Measurements from ENCODE around the gene BRIX1.
"Not testable (repeated sequence)": the region's sequence is repeated elsewhere in the genome, so short reads cannot be mapped to it uniquely, and the experiment has no call there.

BRIX1 gene

GRCh38 chr5:34916518-34916917, 1.0 kb downstream of the BRIX1 start:
- H3K18ac ChIP-seq (ENCODE audit: low read length): no peak overlapping the region
- peak overlapping the region; percentile 99 for H3K9ac ChIP-seq (ENCODE audit: low read length)
- H2BK15ac ChIP-seq (replicated peaks; ENCODE audit: low read depth): no peak overlapping the region
- no peak overlapping the region for H3K23ac ChIP-seq (ENCODE audit: low read length)
- no peak overlapping the region for H3K27ac ChIP-seq (ENCODE audit: low read depth, low read length)
- no peaks in the 10 kb centered on the region for H3K36me3 ChIP-seq (ENCODE audit: control insufficient read depth, insufficient read depth, low read length)
- H3K4me1 ChIP-seq (ENCODE audit: control insufficient read depth, low read depth, low read length): no peaks in the 10 kb centered on the region
- no peak overlapping the region for H2BK120ac ChIP-seq (ENCODE audit: low read depth, low read length)
- DNase-seq: peak; percentile 16
- H3K27me3 ChIP-seq (ENCODE audit: insufficient read depth, low read length, poor library complexity): no peaks in the 10 kb centered on the region
- no CpG with 5 or more reads among the region's 6 CpGs for WGBS (ENCODE audit: extremely low coverage, insufficient coverage, low lambda C conversion rate)
- H4K8ac ChIP-seq (ENCODE audit: low read depth, low read length): no peak overlapping the region
- no peak overlapping the region for H4K5ac ChIP-seq (ENCODE audit: low read length)
- H3K56ac ChIP-seq (ENCODE audit: low read length): peak overlapping the region; percentile 100
- peaks cover 40% of the 10 kb centered on the region for H3K79me2 ChIP-seq (ENCODE audit: control insufficient read depth, insufficient read depth, low read length)
- H3K4ac ChIP-seq (ENCODE audit: low read depth, low read length): no peak overlapping the region
- H2BK5ac ChIP-seq (ENCODE audit: low read length): no peak overlapping the region
- H3K4me2 ChIP-seq (ENCODE audit: low read length): peak overlapping the region; percentile 95
- H3K4me3 ChIP-seq (ENCODE audit: low read length): peak overlapping the region; percentile 100
- H2AK5ac ChIP-seq (ENCODE audit: low read length): peak overlapping the region; percentile 82
- peaks cover 2% of the 10 kb centered on the region for H3K79me1 ChIP-seq (ENCODE audit: low read length)

DNA sequence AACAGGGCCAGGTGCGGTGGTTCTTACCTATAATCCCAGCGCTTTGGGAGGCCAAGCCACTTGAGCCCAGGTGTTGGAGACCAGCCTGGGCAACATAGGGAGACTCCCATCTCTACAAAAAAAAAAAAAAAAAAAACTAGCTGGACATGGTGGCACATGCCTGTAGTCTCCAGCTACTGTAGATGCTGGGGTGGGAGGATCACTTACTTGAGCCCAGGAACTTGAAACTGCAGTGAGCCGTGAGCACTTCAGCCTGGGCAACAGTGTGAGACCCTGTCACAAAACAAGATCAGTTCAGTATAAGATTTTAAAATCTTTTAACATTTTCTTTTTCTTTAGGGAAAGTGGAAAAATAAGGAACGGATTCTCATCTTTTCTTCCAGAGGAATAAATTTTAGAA, 2.5 kb downstream of the BRIX1 start:
- H3K79me1 ChIP-seq (ENCODE audit: low read length): peaks cover 2% of the 10 kb centered on the region
- no peak overlapping the region for H2BK120ac ChIP-seq (ENCODE audit: low read depth, low read length)
- H3K4me2 ChIP-seq (ENCODE audit: low read length): no peak overlapping the region
- H3K56ac ChIP-seq (ENCODE audit: low read length): no peak overlapping the region
- H3K4me1 ChIP-seq (ENCODE audit: control insufficient read depth, low read depth, low read length): no peaks in the 10 kb centered on the region
- H3K4me3 ChIP-seq (ENCODE audit: low read length): no peak overlapping the region
- H4K5ac ChIP-seq (ENCODE audit: low read length): no peak overlapping the region
- no peaks in the 10 kb centered on the region for H3K36me3 ChIP-seq (ENCODE audit: control insufficient read depth, insufficient read depth, low read length)
- no CpG with 5 or more reads among the region's 4 CpGs for WGBS (ENCODE audit: extremely low coverage, insufficient coverage, low lambda C conversion rate)
- no peak overlapping the region for H3K9ac ChIP-seq (ENCODE audit: low read length)
- H3K23ac ChIP-seq (ENCODE audit: low read length): no peak overlapping the region
- H3K27me3 ChIP-seq (ENCODE audit: insufficient read depth, low read length, poor library complexity): no peaks in the 10 kb centered on the region
- H3K18ac ChIP-seq (ENCODE audit: low read length): no peak overlapping the region
- no peak overlapping the region for H3K4ac ChIP-seq (ENCODE audit: low read depth, low read length)
- no peak overlapping the region for H2BK5ac ChIP-seq (ENCODE audit: low read length)
- no peak overlapping the region for H3K27ac ChIP-seq (ENCODE audit: low read depth, low read length)
- peaks cover 39% of the 10 kb centered on the region for H3K79me2 ChIP-seq (ENCODE audit: control insufficient read depth, insufficient read depth, low read length)
- no peak overlapping the region for H2BK15ac ChIP-seq (replicated peaks; ENCODE audit: low read depth)
- no peak overlapping the region for H2AK5ac ChIP-seq (ENCODE audit: low read length)
- no peak overlapping the region for H4K8ac ChIP-seq (ENCODE audit: low read depth, low read length)
- DNase-seq: no peak

GRCh38 chr5:34919077-34919476, 3.6 kb downstream of the BRIX1 start:
- no peak overlapping the region for H2BK15ac ChIP-seq (replicated peaks; ENCODE audit: low read depth)
- DNase-seq: peak; percentile 34

DNA sequence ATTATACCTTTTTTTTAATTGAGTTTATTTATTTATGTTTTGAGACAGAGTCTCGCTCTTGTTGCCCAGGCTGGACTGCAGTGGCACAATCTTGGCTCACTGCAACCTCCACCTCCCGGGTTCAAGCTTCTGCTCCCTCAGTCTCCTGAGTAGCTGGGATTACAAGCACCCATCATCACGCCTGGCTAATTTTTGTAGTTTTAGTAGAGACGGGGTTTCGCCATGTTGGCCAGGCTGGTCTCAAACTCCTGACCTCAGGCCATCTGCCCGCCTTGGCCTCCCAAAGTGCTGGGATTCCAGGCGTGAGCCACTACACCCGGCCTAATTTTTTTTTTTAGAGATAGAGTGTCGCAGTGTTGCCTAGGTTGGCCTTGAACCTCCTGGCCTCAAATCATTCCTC, 7.7 kb downstream of the BRIX1 start:
- not testable (repeated sequence) for H2BK15ac ChIP-seq (replicated peaks; ENCODE audit: low read depth); H2BK120ac ChIP-seq (ENCODE audit: low read depth, low read length); H4K5ac ChIP-seq (ENCODE audit: low read length); H3K36me3 ChIP-seq (ENCODE audit: control insufficient read depth, insufficient read depth, low read length); H3K79me1 ChIP-seq (ENCODE audit: low read length); H3K79me2 ChIP-seq (ENCODE audit: control insufficient read depth, insufficient read depth, low read length); H3K4me3 ChIP-seq (ENCODE audit: low read length); H4K8ac ChIP-seq (ENCODE audit: low read depth, low read length); H3K18ac ChIP-seq (ENCODE audit: low read length); H2AK5ac ChIP-seq (ENCODE audit: low read length); DNase-seq; H3K4ac ChIP-seq (ENCODE audit: low read depth, low read length); H3K9ac ChIP-seq (ENCODE audit: low read length); H3K27me3 ChIP-seq (ENCODE audit: insufficient read depth, low read length, poor library complexity); H3K4me2 ChIP-seq (ENCODE audit: low read length); H3K23ac ChIP-seq (ENCODE audit: low read length); H2BK5ac ChIP-seq (ENCODE audit: low read length); H3K27ac ChIP-seq (ENCODE audit: low read depth, low read length); H3K56ac ChIP-seq (ENCODE audit: low read length); H3K4me1 ChIP-seq (ENCODE audit: control insufficient read depth, low read depth, low read length)
- no CpG with 5 or more reads among the region's 9 CpGs for WGBS (ENCODE audit: extremely low coverage, insufficient coverage, low lambda C conversion rate)

More at GRCh38 chr5:34919077-34919476, 3.6 kb downstream of the BRIX1 start:
- peaks cover 2% of the 10 kb centered on the region for H3K79me1 ChIP-seq (ENCODE audit: low read length)
- no peak overlapping the region for H2AK5ac ChIP-seq (ENCODE audit: low read length)
- no peak overlapping the region for H3K4me3 ChIP-seq (ENCODE audit: low read length)
- H2BK120ac ChIP-seq (ENCODE audit: low read depth, low read length): no peak overlapping the region
- H3K56ac ChIP-seq (ENCODE audit: low read length): no peak overlapping the region
- no CpG with 5 or more reads among the region's 4 CpGs for WGBS (ENCODE audit: extremely low coverage, insufficient coverage, low lambda C conversion rate)
- no peak overlapping the region for H3K9ac ChIP-seq (ENCODE audit: low read length)
- no peak overlapping the region for H3K27ac ChIP-seq (ENCODE audit: low read depth, low read length)
- H4K8ac ChIP-seq (ENCODE audit: low read depth, low read length): no peak overlapping the region
- H3K4me1 ChIP-seq (ENCODE audit: control insufficient read depth, low read depth, low read length): no peaks in the 10 kb centered on the region
- H3K4ac ChIP-seq (ENCODE audit: low read depth, low read length): no peak overlapping the region
- no peak overlapping the region for H4K5ac ChIP-seq (ENCODE audit: low read length)
- no peaks in the 10 kb centered on the region for H3K27me3 ChIP-seq (ENCODE audit: insufficient read depth, low read length, poor library complexity)
- H3K4me2 ChIP-seq (ENCODE audit: low read length): no peak overlapping the region
- H3K23ac ChIP-seq (ENCODE audit: low read length): no peak overlapping the region
- no peaks in the 10 kb centered on the region for H3K36me3 ChIP-seq (ENCODE audit: control insufficient read depth, insufficient read depth, low read length)
- no peak overlapping the region for H3K18ac ChIP-seq (ENCODE audit: low read length)
- H2BK5ac ChIP-seq (ENCODE audit: low read length): no peak overlapping the region
- peaks cover 33% of the 10 kb centered on the region for H3K79me2 ChIP-seq (ENCODE audit: control insufficient read depth, insufficient read depth, low read length)

GRCh38 chr5:34923694-34924461, 8.4 kb downstream of the BRIX1 start:
- H2BK120ac ChIP-seq (ENCODE audit: low read depth, low read length): no peak overlapping the region
- H4K8ac ChIP-seq (ENCODE audit: low read depth, low read length): no peak overlapping the region
- no peak overlapping the region for H2BK5ac ChIP-seq (ENCODE audit: low read length)
- H3K79me2 ChIP-seq (ENCODE audit: control insufficient read depth, insufficient read depth, low read length): peaks cover 1% of the 10 kb centered on the region
- no peak overlapping the region for H2BK15ac ChIP-seq (replicated peaks; ENCODE audit: low read depth)
- H3K4me1 ChIP-seq (ENCODE audit: control insufficient read depth, low read depth, low read length): no peaks in the 10 kb centered on the region
- no peak overlapping the region for H3K9ac ChIP-seq (ENCODE audit: low read length)
- H2AK5ac ChIP-seq (ENCODE audit: low read length): no peak overlapping the region
- H3K27ac ChIP-seq (ENCODE audit: low read depth, low read length): no peak overlapping the region
- no peaks in the 10 kb centered on the region for H3K27me3 ChIP-seq (ENCODE audit: insufficient read depth, low read length, poor library complexity)
- H3K18ac ChIP-seq (ENCODE audit: low read length): no peak overlapping the region
- H3K56ac ChIP-seq (ENCODE audit: low read length): no peak overlapping the region
- no peaks in the 10 kb centered on the region for H3K79me1 ChIP-seq (ENCODE audit: low read length)
- DNase-seq: peak; percentile 80
- H3K4me2 ChIP-seq (ENCODE audit: low read length): no peak overlapping the region
- no peak overlapping the region for H3K4ac ChIP-seq (ENCODE audit: low read depth, low read length)
- no peak overlapping the region for H3K23ac ChIP-seq (ENCODE audit: low read length)
- no CpG with 5 or more reads among the region's 3 CpGs for WGBS (ENCODE audit: extremely low coverage, insufficient coverage, low lambda C conversion rate)
- H4K5ac ChIP-seq (ENCODE audit: low read length): no peak overlapping the region
- peaks cover 1% of the 10 kb centered on the region for H3K36me3 ChIP-seq (ENCODE audit: control insufficient read depth, insufficient read depth, low read length)
- no peak overlapping the region for H3K4me3 ChIP-seq (ENCODE audit: low read length)

DNA sequence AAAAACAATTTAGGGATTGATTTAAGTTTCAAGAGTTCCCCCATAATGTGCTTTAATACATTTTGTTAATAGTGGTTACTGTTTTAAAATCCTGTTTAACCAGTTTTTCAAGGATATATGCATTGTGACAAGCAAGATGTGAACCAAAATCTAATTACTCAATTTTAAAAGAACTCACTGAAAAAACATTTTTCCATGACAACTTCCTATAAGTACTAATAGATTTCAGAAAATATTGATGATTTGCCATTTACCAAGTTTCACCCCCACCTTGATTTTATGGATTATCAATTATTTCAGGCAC, 8.9 kb downstream of the BRIX1 start:
- Histone ChIP-seq H3K9ac (ENCODE audit: low read length) (no peak overlapping the region), H2AK5ac (ENCODE audit: low read length) (no peak overlapping the region), H3K79me1 (ENCODE audit: low read length) (no peaks in the 10 kb centered on the region), H3K18ac (ENCODE audit: low read length) (no peak overlapping the region), H3K4me3 (ENCODE audit: low read length) (no peak overlapping the region), H3K23ac (ENCODE audit: low read length) (no peak overlapping the region), H2BK15ac (replicated peaks; ENCODE audit: low read depth) (no peak overlapping the region), H3K4me2 (ENCODE audit: low read length) (no peak overlapping the region), H4K5ac (ENCODE audit: low read length) (no peak overlapping the region), H3K4ac (ENCODE audit: low read depth, low read length) (no peak overlapping the region), H3K27ac (ENCODE audit: low read depth, low read length) (no peak overlapping the region), H4K8ac (ENCODE audit: low read depth, low read length) (no peak overlapping the region), H3K4me1 (ENCODE audit: control insufficient read depth, low read depth, low read length) (no peaks in the 10 kb centered on the region), H3K56ac (ENCODE audit: low read length) (no peak overlapping the region), H3K36me3 (ENCODE audit: control insufficient read depth, insufficient read depth, low read length) (peaks cover 1% of the 10 kb centered on the region), H2BK120ac (ENCODE audit: low read depth, low read length) (no peak overlapping the region), H3K27me3 (ENCODE audit: insufficient read depth, low read length, poor library complexity) (no peaks in the 10 kb centered on the region), H2BK5ac (ENCODE audit: low read length) (no peak overlapping the region), H3K79me2 (ENCODE audit: control insufficient read depth, insufficient read depth, low read length) (peaks cover 1% of the 10 kb centered on the region)
- no peak for DNase-seq
